ENCODE measurements around the gene KBTBD6.
"Not testable (repeated sequence)": the region's sequence is repeated elsewhere in the genome, so short reads cannot be mapped to it uniquely, and the experiment has no call there.

Gene KBTBD6

GRCh38 chr13:41111454-41111853 is 21.1 kb downstream of the KBTBD6 start:
- H3K4me3 ChIP-seq: no peak overlapping the region
- TF ChIP-seq CTCF (IDR thresholded peaks at IDR 0.05): no peak

GRCh38 chr13:41107584-41108014 is 25.0 kb downstream of the KBTBD6 start:
- no peak overlapping the region for H3K27ac ChIP-seq
- no peak for TF ChIP-seq CTCF (IDR thresholded peaks at IDR 0.05)
- no peak for DNase-seq (ENCODE audit: low spot score)
- no peak overlapping the region for H3K4me3 ChIP-seq

More at GRCh38 chr13:41111454-41111853, 21.1 kb downstream of the KBTBD6 start:
- DNase-seq (ENCODE audit: low spot score): no peak
- H3K27ac ChIP-seq: no peak overlapping the region

DNA sequence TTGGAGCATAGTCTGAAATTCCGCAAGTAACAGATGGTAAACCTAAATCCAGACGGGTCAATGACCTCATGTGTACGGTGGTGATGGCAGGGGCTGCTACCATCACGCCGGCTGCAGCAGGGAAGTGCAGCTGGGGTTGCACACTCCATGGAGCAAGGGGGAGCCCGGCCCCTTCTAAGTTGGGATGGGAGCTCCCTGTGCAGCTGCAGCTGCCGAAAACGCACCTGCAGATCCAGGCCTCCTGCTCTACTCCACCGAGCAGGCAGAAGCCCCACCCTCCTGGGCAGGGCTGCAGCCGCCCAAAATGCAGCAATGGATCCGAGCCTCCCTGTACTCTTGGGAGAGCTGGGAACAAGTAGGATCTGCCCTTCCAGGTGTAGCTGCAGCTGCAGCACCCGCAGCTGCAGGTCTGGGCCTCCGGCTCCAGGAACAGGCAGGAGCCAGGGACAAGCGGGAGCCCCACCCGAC is 25.5 kb downstream of the KBTBD6 start:
- Histone ChIP-seq H3K27ac (no peak overlapping the region), H3K4me3 (no peak overlapping the region)
- DNase-seq (ENCODE audit: low spot score): no peak
- TF ChIP-seq CTCF (IDR thresholded peaks at IDR 0.05): no peak

DNA sequence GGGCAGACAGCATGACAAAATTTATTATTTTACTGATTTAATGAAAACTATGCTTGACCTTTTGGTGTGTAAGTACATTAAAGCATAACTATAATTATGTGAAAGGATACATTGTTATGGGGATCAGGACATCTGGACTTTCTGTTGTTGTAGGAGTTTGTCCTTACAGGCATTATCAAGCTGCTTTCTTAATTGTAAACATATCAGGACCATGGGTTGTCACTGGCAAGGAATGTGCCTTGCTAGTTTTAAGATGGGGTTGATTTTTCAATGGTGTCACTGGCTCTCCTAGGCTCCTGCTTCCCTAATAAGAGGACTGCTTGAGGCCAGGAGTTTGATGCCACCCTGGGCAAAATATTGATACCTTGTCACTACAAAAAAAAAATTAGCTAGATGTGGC is 32.6 kb downstream of the KBTBD6 start:
- Histone ChIP-seq H3K27ac (no peak overlapping the region), H3K4me3 (no peak overlapping the region)
- TF ChIP-seq CTCF (IDR thresholded peaks at IDR 0.05): no peak
- DNase-seq (ENCODE audit: low spot score): no peak

- H3K4me3 ChIP-seq: no peak overlapping the region
- no peak overlapping the region for H3K27ac ChIP-seq
- no peak for TF ChIP-seq CTCF (IDR thresholded peaks at IDR 0.05)
- no peak for DNase-seq (ENCODE audit: low spot score)
These were observed 33.8 kb downstream of the KBTBD6 start for GRCh38 chr13:41098761-41099160.

DNA sequence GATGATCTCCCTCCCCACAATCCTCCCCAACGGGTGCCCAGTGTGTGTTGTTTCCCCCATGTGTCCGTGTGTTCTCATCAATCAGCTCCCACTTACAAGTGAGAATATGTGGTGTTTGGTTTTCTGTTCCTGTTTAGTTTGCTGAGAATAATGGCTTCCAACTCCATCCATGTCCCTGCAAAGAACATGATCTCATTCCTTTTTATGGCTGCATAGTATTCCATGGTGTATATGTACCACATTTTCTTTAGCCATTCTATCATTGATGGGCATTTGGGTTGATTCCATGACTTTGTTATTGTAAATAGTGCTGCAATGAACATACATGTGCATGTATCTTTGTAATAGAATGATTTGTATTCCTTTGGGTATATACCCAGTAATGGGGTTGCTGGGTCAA is 36.9 kb downstream of the KBTBD6 start:
- H3K27ac ChIP-seq; H3K4me3 ChIP-seq; DNase-seq (ENCODE audit: low spot score): not testable (repeated sequence)

- DNase-seq (ENCODE audit: low spot score): no peak
- TF ChIP-seq CTCF (IDR thresholded peaks at IDR 0.05): no peak
- Histone ChIP-seq H3K4me3 (no peak overlapping the region), H3K27ac (no peak overlapping the region)
These were observed 46.5 kb downstream of the KBTBD6 start for GRCh38 chr13:41085961-41086585.
